HG02678 (cell line): ENCODE data around the gene KANK4.

Experiments
- ATAC-seq: cut with Tn5 transposase; IDR thresholded peaks from one replicate; pipeline ENCODE4 v1.9.1; 2021; ENCODE audit warnings: mild to moderate bottlenecking, moderate library complexity; ENCODE audit not compliant: unreplicated experiment

The KANK4 gene

DNA sequence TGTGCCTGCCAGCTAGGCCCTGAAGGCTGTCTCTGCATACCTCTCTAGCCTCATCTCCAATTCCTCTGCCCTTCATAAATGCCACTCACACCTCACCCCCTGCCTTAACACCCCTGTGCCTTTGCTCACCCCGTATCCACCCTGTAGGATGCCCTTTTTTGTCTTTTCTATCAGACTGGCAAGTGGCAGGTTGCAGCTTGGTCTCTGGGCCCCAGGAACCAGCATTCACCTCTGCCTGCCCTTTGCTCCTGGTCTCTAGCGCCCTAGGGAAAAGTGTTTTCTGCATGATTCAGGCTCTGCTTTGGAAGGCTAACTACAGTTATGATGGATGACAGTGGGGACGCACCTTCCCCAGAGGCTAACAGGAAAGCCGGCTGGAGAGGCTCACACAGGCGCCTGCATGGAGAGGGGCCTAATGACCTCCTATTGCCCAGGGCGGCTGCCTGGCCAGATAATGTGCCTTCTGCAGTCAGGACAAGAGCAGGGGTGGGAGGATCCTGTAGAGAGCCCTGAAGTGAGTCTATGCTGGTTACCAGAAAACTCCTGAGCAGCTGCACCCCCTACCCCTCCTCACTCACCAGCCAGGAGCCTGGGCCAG, 11.2 kb downstream of the KANK4 start:
- ATAC-seq, result no peak

- ATAC-seq, result no peak
Measured at GRCh38 chr1:62307446-62307845, 11.8 kb downstream of the KANK4 start.

- ATAC-seq, result no peak
Measured at GRCh38 chr1:62306065-62306464, 13.2 kb downstream of the KANK4 start.

DNA sequence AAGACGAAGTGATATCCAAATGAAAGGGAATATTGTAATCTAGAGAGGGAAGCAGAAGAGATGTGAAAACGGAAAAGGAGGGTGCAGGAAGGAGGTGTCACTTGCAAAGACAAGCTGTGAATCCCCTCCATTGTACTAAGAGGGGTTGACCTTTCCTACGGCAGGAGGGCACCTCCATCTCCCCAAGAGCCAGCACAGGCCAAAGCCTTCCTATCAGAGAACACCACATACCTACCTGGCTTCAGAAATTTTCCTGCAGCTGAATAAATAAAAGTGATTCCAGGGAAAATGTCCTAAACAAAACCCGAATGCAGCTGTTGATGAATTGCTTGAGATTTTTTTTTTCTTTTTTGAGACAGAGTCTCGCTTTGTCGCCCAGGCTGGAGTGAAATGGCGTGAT, 14.3 kb downstream of the KANK4 start:
- ATAC-seq, result no peak

GRCh38 chr1:62304515-62304914, 14.7 kb downstream of the KANK4 start:
- ATAC-seq, result no peak

- no peak for ATAC-seq
Measured at GRCh38 chr1:62301726-62302390, 17.4 kb downstream of the KANK4 start.

GRCh38 chr1:62299426-62300200, 19.6 kb downstream of the KANK4 start:
- no peak for ATAC-seq

GRCh38 chr1:62295921-62296491, 23.2 kb downstream of the KANK4 start:
- ATAC-seq, result no peak

GRCh38 chr1:62294261-62294660, 25.0 kb downstream of the KANK4 start:
- no peak for ATAC-seq

GRCh38 chr1:62288662-62289061, 30.6 kb downstream of the KANK4 start:
- ATAC-seq, result no peak

DNA sequence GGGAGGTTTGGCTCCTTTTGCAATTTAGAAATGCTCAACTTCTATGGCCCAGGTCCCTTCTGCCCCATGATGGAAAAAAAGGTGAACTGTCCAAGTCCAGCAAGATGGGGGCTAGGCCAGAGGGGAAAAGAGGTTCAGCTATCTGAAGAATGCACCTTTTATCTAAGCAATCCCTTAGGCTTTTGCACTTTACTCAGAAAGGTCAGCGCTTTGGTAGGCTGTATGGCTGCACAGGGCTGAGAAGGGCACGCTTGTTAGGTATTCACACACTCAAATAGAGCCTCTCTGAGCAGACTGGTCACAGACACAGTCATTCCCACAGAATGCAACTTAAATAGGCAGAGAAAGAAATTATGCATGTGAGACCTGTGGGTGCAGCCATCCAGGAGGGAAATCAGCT, 31.0 kb downstream of the KANK4 start:
- ATAC-seq, result no peak

DNA sequence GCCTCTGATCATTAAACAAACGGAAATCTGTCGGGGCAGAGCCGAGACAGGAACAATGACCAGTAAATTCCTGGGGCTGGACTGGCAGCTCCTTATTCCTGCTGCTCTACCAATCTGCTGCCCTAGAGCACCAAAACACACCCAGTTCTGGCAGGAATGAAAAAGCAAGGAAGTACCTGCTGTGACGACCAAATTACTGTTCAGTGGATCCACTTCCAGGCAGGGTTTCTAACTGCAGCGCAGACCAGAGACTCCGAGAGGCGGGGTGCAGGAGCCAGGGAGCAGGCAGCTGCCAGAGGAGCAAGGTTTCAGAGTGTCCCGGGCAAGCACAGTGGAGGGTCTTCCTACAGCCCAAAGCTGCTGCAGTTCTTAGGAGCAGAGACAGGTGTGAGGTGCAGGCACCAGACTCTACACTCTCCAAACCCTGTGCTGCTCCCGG, 32.4 kb downstream of the KANK4 start:
- no peak for ATAC-seq

GRCh38 chr1:62285984-62286785, 33.0 kb downstream of the KANK4 start:
- no peak for ATAC-seq

GRCh38 chr1:62285440-62285839, 33.8 kb downstream of the KANK4 start:
- ATAC-seq, result no peak

- no peak for ATAC-seq
Measured at GRCh38 chr1:62283986-62284385, 35.2 kb downstream of the KANK4 start.

- ATAC-seq, result no peak
Measured at GRCh38 chr1:62282909-62283755, 36.1 kb downstream of the KANK4 start.

- no peak for ATAC-seq
Measured at GRCh38 chr1:62281922-62282555, 37.2 kb downstream of the KANK4 start.

- ATAC-seq, result no peak
Measured at GRCh38 chr1:62280960-62281465, 38.2 kb downstream of the KANK4 start.

DNA sequence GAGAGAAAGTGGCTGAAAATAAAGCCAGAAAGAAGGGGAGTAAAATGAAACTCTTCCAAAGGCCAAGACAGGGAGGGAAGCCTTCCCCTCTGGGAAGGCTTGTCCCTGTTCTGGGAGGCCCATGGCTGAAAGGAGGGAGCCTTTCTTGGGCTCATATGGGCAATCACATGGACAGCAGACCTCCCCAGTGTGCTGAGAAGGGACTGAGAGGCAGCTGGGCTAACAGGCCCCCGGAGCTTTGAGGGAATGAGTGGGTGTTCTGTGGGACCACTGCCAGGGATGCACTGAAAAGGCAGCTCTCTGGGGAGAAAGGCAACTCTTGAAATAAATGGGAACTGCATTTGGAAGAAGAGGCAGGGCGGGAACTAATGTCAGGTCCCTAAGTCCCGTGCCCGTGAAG, 39.1 kb downstream of the KANK4 start:
- ATAC-seq, result no peak
